ENCODE results near the gene UNC13A. TPM values are rescaled to one million over a fixed set of nuclear protein-coding genes. Genes with fewer than 3 reads are reported as not detected.

The UNC13A gene
- total and polyA plus RNA-seq, 2 of the 13 experiments (the other 11 are each of a cell fraction or from before 2014, with no cell fraction given): 0.11 to 0.45 TPM

- TF ChIP-seq, protein P1, sequence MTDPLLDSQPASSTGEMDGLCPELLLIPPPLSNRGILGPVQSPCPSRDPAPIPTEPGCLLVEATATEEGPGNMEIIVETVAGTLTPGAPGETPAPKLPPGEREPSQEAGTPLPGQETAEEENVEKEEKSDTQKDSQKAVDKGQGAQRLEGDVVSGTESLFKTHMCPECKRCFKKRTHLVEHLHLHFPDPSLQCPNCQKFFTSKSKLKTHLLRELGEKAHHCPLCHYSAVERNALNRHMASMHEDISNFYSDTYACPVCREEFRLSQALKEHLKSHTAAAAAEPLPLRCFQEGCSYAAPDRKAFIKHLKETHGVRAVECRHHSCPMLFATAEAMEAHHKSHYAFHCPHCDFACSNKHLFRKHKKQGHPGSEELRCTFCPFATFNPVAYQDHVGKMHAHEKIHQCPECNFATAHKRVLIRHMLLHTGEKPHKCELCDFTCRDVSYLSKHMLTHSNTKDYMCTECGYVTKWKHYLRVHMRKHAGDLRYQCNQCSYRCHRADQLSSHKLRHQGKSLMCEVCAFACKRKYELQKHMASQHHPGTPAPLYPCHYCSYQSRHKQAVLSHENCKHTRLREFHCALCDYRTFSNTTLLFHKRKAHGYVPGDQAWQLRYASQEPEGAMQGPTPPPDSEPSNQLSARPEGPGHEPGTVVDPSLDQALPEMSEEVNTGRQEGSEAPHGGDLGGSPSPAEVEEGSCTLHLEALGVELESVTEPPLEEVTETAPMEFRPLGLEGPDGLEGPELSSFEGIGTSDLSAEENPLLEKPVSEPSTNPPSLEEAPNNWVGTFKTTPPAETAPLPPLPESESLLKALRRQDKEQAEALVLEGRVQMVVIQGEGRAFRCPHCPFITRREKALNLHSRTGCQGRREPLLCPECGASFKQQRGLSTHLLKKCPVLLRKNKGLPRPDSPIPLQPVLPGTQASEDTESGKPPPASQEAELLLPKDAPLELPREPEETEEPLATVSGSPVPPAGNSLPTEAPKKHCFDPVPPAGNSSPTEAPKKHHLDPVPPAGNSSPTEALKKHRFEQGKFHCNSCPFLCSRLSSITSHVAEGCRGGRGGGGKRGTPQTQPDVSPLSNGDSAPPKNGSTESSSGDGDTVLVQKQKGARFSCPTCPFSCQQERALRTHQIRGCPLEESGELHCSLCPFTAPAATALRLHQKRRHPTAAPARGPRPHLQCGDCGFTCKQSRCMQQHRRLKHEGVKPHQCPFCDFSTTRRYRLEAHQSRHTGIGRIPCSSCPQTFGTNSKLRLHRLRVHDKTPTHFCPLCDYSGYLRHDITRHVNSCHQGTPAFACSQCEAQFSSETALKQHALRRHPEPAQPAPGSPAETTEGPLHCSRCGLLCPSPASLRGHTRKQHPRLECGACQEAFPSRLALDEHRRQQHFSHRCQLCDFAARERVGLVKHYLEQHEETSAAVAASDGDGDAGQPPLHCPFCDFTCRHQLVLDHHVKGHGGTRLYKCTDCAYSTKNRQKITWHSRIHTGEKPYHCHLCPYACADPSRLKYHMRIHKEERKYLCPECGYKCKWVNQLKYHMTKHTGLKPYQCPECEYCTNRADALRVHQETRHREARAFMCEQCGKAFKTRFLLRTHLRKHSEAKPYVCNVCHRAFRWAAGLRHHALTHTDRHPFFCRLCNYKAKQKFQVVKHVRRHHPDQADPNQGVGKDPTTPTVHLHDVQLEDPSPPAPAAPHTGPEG (CRISPR knock-in tag; IDR thresholded peaks at IDR 0.05): no peak
- TF ChIP-seq ZNF768 (CRISPR knock-in tag; IDR thresholded peaks at IDR 0.05) (no peak), ZNF235 (CRISPR knock-in tag; IDR thresholded peaks at IDR 0.05; ENCODE audit: borderline replicate concordance) (no peak), NFRKB (IDR thresholded peaks at IDR 0.05) (no peak), NCOA5 (CRISPR knock-in tag; IDR thresholded peaks at IDR 0.05) (no peak), GATAD2A (CRISPR knock-in tag; IDR thresholded peaks at IDR 0.05) (no peak), MAF1 (CRISPR knock-in tag; IDR thresholded peaks at IDR 0.05; ENCODE audit: borderline replicate concordance) (no peak), MTF1 (CRISPR knock-in tag; IDR thresholded peaks at IDR 0.05) (no peak), ZFP90 (CRISPR knock-in tag; IDR thresholded peaks at IDR 0.05; ENCODE audit: borderline replicate concordance) (no peak), FOXO1 (CRISPR knock-in tag; IDR thresholded peaks at IDR 0.05) (no peak), SRSF9 (IDR thresholded peaks at IDR 0.05; ENCODE audit: borderline replicate concordance, insufficient read depth, low read depth, low read length, poor library complexity, severe bottlenecking) (no peak), PPARG (CRISPR knock-in tag; conservative IDR thresholded peaks at IDR 0.05) (no peak), ZNF644 (CRISPR knock-in tag; IDR thresholded peaks at IDR 0.05; ENCODE audit: low read depth) (no peak), MXI1 (IDR thresholded peaks at IDR 0.05; ENCODE audit: borderline replicate concordance, low read depth, low read length) (no peak), ZIK1 (CRISPR knock-in tag; IDR thresholded peaks at IDR 0.05; ENCODE audit: borderline replicate concordance, low read depth) (no peak), JARID2 (CRISPR knock-in tag; IDR thresholded peaks at IDR 0.05; ENCODE audit: insufficient replicate concordance) (no peak), ZFP36L2 (CRISPR knock-in tag; IDR thresholded peaks at IDR 0.05) (no peak), PHF8 (CRISPR knock-in tag; IDR thresholded peaks at IDR 0.05) (no peak), MEIS2 (CRISPR knock-in tag; IDR thresholded peaks at IDR 0.05) (no peak), AGO1 (IDR thresholded peaks at IDR 0.05; ENCODE audit: low read depth, low read length, poor library complexity, severe bottlenecking) (no peak), ZNF790 (CRISPR knock-in tag; IDR thresholded peaks at IDR 0.05; ENCODE audit: borderline replicate concordance) (no peak), ZNF496 (CRISPR knock-in tag; IDR thresholded peaks at IDR 0.05; ENCODE audit: insufficient replicate concordance) (no peak)
- TF ChIP-seq, protein P2, sequence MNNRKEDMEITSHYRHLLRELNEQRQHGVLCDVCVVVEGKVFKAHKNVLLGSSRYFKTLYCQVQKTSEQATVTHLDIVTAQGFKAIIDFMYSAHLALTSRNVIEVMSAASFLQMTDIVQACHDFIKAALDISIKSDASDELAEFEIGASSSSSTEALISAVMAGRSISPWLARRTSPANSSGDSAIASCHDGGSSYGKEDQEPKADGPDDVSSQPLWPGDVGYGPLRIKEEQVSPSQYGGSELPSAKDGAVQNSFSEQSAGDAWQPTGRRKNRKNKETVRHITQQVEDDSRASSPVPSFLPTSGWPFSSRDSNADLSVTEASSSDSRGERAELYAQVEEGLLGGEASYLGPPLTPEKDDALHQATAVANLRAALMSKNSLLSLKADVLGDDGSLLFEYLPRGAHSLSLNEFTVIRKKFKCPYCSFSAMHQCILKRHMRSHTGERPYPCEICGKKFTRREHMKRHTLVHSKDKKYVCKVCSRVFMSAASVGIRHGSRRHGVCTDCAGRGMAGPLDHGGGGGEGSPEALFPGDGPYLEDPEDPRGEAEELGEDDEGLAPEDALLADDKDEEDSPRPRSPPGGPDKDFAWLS (CRISPR knock-in tag; IDR thresholded peaks at IDR 0.05; ENCODE audit: borderline replicate concordance): no peak
- TF ChIP-seq, protein P3, sequence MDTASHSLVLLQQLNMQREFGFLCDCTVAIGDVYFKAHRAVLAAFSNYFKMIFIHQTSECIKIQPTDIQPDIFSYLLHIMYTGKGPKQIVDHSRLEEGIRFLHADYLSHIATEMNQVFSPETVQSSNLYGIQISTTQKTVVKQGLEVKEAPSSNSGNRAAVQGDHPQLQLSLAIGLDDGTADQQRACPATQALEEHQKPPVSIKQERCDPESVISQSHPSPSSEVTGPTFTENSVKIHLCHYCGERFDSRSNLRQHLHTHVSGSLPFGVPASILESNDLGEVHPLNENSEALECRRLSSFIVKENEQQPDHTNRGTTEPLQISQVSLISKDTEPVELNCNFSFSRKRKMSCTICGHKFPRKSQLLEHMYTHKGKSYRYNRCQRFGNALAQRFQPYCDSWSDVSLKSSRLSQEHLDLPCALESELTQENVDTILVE (CRISPR knock-in tag; IDR thresholded peaks at IDR 0.05): peak; percentile 71
Observed at GRCh38 chr19:17681505-17682125, 6.5 kb downstream of the UNC13A start (continued).

All from HepG2 (cell line).